SK-N-SH (cell line): ENCODE data around the gene DDX1. TPM values are rescaled to one million over a fixed set of nuclear protein-coding genes. Genes with fewer than 3 reads are reported as not detected.

Source experiments
- CTCF ChIA-PET: fragments of 300-600, 350-600 bp; formaldehyde crosslinking; extraction: SDS; loops from one replicate; lab custom pipeline; 2021; lab: Yijun Ruan, JAX
- POLR2A ChIA-PET: fragments of 350-600 bp; sonication (Branson Sonifier 250); formaldehyde crosslinking; extraction: SDS; loops from one replicate; lab custom pipeline; 2020; ENCODE audit warnings: antibody characterized with exemption, inconsistent platforms; lab: Yijun Ruan, JAX
- DNase-seq: peaks from one replicate; pipeline ENCODE4 v3.0.0; 2012
- H2AFZ ChIP-seq: fragments of 200-600 bp; sonication (generic); 2 replicates; pipeline ENCODE4 v1.8.1; 2016; ENCODE audit warnings: antibody characterized with exemption, mild to moderate bottlenecking, low read depth
- H3F3A ChIP-seq: fragments of 200-600 bp; sonication (generic); replicated peaks from 2 replicates; pipeline ENCODE3; 2016; ENCODE audit warnings: antibody characterized with exemption, mild to moderate bottlenecking; ENCODE audit not compliant: insufficient read depth
- H3K27ac ChIP-seq, 2 experiments: fragments of 200-500 bp in 1 of 2; fragments of 200-600 bp in 1 of 2; sonication (Bioruptor generic) in 1 of 2; sonication (generic), shearing (Covaris generic) in 1 of 2; 2 replicates each; pipeline versions ENCODE4 v1.5.1 to v1.6.1; 2014 to 2016; ENCODE audit warnings: low read depth in 2 of 2, inconsistent platforms in 1 of 2, low read length in 1 of 2, mild to moderate bottlenecking in 1 of 2, mixed read lengths in 1 of 2
- H3K27me3 ChIP-seq: fragments of 200-600 bp; sonication (generic), shearing (Covaris generic); 2 replicates; pipeline ENCODE4 v1.6.1; 2016; ENCODE audit warnings: mixed run types; ENCODE audit not compliant: insufficient read depth
- H3K36me3 ChIP-seq, 2 experiments: fragments of 200-500 bp in 1 of 2; fragments of 200-600 bp in 1 of 2; sonication (Bioruptor generic) in 1 of 2; sonication (generic) in 1 of 2; replicated peaks in 1 of 2; 2 replicates each; pipeline versions ENCODE3 to v1.5.1; 2014 to 2016; ENCODE audit warnings: low read length in 1 of 2, mild to moderate bottlenecking in 1 of 2; ENCODE audit not compliant: insufficient read depth in 2 of 2, control insufficient read depth in 1 of 2
- H3K4me1 ChIP-seq, 2 experiments: fragments of 200-500 bp in 1 of 2; fragments of 200-600 bp in 1 of 2; sonication (Bioruptor generic) in 1 of 2; sonication (generic), shearing (Covaris generic) in 1 of 2; 2 replicates each; pipeline versions ENCODE4 v1.5.1 to v1.6.1; 2014 to 2016; ENCODE audit warnings: low read depth in 1 of 2, low read length in 1 of 2, mixed run types in 1 of 2; ENCODE audit not compliant: insufficient read depth in 2 of 2, control insufficient read depth in 1 of 2
- H3K4me2 ChIP-seq: fragments of 200-600 bp; sonication (generic), shearing (Covaris generic); 2 replicates; pipeline ENCODE4 v1.6.1; 2017; ENCODE audit warnings: mixed run types
- H3K4me3 ChIP-seq, 2 experiments: fragments of 200-500 bp in 1 of 2; fragments of 200-600 bp in 1 of 2; sonication (Bioruptor generic) in 1 of 2; sonication (generic), shearing (Covaris generic) in 1 of 2; 2 replicates each; pipeline versions ENCODE4 v1.5.1 to v1.8.1; 2014 to 2016; ENCODE audit warnings: low read depth in 2 of 2, inconsistent platforms in 1 of 2, low read length in 1 of 2, mild to moderate bottlenecking in 1 of 2, mixed read lengths in 1 of 2, moderate library complexity in 1 of 2
- H3K79me2 ChIP-seq: fragments of 200-600 bp; sonication (generic); 2 replicates; pipeline ENCODE4 v1.8.1; 2017; ENCODE audit warnings: mild to moderate bottlenecking; ENCODE audit not compliant: insufficient read depth
- H3K9ac ChIP-seq: fragments of 200-600 bp; sonication (generic); 2 replicates; pipeline ENCODE4 v1.6.1; 2017; ENCODE audit warnings: mixed run types
- H3K9me2 ChIP-seq: fragments of 200-600 bp; sonication (generic); 2 replicates; pipeline ENCODE4 v1.6.1; 2017; ENCODE audit warnings: mixed run types
- H3K9me3 ChIP-seq: fragments of 200-600 bp; sonication (generic); 2 replicates; pipeline ENCODE4 v1.6.1; 2017; ENCODE audit warnings: mixed run types, mild to moderate bottlenecking, moderate library complexity
- H4K20me1 ChIP-seq: fragments of 200-600 bp; sonication (generic); 2 replicates; pipeline ENCODE4 v1.6.1; 2017; ENCODE audit warnings: mild to moderate bottlenecking, mixed run types; ENCODE audit not compliant: insufficient read depth
- CHD2 ChIP-seq: fragments of 150-350 bp; IDR thresholded peaks from 2 replicates; pipeline ENCODE4 v1.6.1; 2018; ENCODE audit warnings: low read length; ENCODE audit not compliant: partially characterized antibody
- EP300 ChIP-seq, 2 experiments: IDR thresholded peaks; 2 replicates each; pipeline versions ENCODE4 v1.4.0 to v1.6.1; 2012; ENCODE audit warnings: borderline replicate concordance in 1 of 2, low read depth in 1 of 2, low read length in 1 of 2
- EZH2phosphoT487 ChIP-seq: fragments of 200-600 bp; sonication (generic); IDR thresholded peaks from 2 replicates; pipeline ENCODE4 v1.6.1; 2017; ENCODE audit warnings: low read depth, mixed run types, mild to moderate bottlenecking, antibody characterized with exemption, moderate library complexity, borderline replicate concordance
- FOXJ3 ChIP-seq: sonication (generic); formaldehyde crosslinking; IDR thresholded peaks from 2 replicates; pipeline ENCODE4 v1.5.1; 2020; ENCODE audit warnings: mild to moderate bottlenecking, missing genetic modification reagents
- JUND ChIP-seq: IDR thresholded peaks from 2 replicates; pipeline ENCODE4 v1.4.0; 2012
- NFIC ChIP-seq: IDR thresholded peaks from 2 replicates; pipeline ENCODE4 v1.4.0; 2012; ENCODE audit warnings: borderline replicate concordance
- PBX3 ChIP-seq: IDR thresholded peaks from 2 replicates; pipeline ENCODE4; 2012
- RAD21 ChIP-seq: IDR thresholded peaks from 2 replicates; pipeline ENCODE4 v1.6.1; 2012; ENCODE audit warnings: mild to moderate bottlenecking, low read length
- SIN3A ChIP-seq: IDR thresholded peaks from 2 replicates; pipeline ENCODE4 v1.6.1; 2012; ENCODE audit warnings: low read depth, mild to moderate bottlenecking, low read length, moderate library complexity, borderline replicate concordance
- TAF1 ChIP-seq: IDR thresholded peaks from 2 replicates; pipeline ENCODE4 v1.6.1; 2012; ENCODE audit warnings: low read depth, mild to moderate bottlenecking, low read length, moderate library complexity, borderline replicate concordance
- TEAD4 ChIP-seq: IDR thresholded peaks from 2 replicates; pipeline ENCODE4 v1.4.0; 2012; ENCODE audit warnings: mild to moderate bottlenecking, borderline replicate concordance; ENCODE audit not compliant: insufficient read depth
- WGBS: methylation state at CpG from one replicate; pipeline ENCODE4 v1.1.6; 2017; ENCODE audit warnings: low lambda C conversion rate; 5-methylcytosine and 5-hydroxymethylcytosine counted together
- polyA plus RNA-seq, 3 experiments: library from polyadenylated mRNA; depleted of rRNA; stranded (reverse); fragments of >200 nt; gene quantifications; 2 replicates each; pipeline ENCODE4 v1.2.3, GENCODE V29; 2012
- TF ChIP-seq, protein P1 (sequence below): IDR thresholded peaks from 2 replicates; pipeline ENCODE4 v1.6.1; 2012; ENCODE audit warnings: mild to moderate bottlenecking, low read depth, low read length, moderate library complexity

Gene DDX1
- polyA plus RNA-seq, 1 of the 3 experiments (the other 2 are of a cell fraction) = 54.5 TPM

GRCh38 chr2:15652252-15652651 lies 60.6 kb downstream of the DDX1 start (continued):
- TF ChIP-seq, protein P1, sequence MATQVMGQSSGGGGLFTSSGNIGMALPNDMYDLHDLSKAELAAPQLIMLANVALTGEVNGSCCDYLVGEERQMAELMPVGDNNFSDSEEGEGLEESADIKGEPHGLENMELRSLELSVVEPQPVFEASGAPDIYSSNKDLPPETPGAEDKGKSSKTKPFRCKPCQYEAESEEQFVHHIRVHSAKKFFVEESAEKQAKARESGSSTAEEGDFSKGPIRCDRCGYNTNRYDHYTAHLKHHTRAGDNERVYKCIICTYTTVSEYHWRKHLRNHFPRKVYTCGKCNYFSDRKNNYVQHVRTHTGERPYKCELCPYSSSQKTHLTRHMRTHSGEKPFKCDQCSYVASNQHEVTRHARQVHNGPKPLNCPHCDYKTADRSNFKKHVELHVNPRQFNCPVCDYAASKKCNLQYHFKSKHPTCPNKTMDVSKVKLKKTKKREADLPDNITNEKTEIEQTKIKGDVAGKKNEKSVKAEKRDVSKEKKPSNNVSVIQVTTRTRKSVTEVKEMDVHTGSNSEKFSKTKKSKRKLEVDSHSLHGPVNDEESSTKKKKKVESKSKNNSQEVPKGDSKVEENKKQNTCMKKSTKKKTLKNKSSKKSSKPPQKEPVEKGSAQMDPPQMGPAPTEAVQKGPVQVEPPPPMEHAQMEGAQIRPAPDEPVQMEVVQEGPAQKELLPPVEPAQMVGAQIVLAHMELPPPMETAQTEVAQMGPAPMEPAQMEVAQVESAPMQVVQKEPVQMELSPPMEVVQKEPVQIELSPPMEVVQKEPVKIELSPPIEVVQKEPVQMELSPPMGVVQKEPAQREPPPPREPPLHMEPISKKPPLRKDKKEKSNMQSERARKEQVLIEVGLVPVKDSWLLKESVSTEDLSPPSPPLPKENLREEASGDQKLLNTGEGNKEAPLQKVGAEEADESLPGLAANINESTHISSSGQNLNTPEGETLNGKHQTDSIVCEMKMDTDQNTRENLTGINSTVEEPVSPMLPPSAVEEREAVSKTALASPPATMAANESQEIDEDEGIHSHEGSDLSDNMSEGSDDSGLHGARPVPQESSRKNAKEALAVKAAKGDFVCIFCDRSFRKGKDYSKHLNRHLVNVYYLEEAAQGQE = no peak
- TF ChIP-seq TEAD4 (no peak), EP300 (IDR thresholded peaks at IDR 0.05; ENCODE audit: borderline replicate concordance in 1 of 2, low read depth in 1 of 2, low read length in 1 of 2) (no peak), NFIC (no peak), EZH2phosphoT487 (no peak), JUND (no peak), FOXJ3 (CRISPR knock-in tag) (no peak)

DNA sequence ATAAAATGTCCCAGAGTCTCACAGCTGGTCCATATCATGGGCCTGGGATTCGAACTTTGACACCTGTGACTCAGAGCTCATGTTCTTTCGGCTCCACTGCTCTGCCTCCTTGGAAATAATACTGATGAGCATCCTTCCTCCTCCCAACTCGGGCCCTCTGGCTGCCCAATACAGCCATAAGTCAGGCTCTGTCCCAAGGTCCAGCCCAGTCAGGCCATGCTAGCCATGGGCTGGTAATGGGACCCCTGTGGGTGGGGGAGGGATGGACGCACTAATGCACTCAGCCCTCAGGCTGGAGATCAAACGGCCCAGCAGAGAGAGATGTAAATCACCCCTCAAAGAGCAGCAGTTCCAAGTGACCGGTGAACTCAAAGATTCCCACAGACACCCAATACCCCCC lies 61.1 kb downstream of the DDX1 start:
- no peak for TF ChIP-seq TAF1
- no peak for TF ChIP-seq PBX3
- TF ChIP-seq NFIC = no peak
- TF ChIP-seq CHD2 = no peak
- TF ChIP-seq RAD21 = no peak
- TF ChIP-seq SIN3A = no peak
- TF ChIP-seq, all 33 proteins: peak for 0
- Histone ChIP-seq H3K27ac (no peak overlapping the region), H3K9ac (no peak overlapping the region), H3F3A (no peaks in the 10 kb centered on the region), H3K79me2 (no peaks in the 10 kb centered on the region), H3K4me2 (no peak overlapping the region), H3K9me3 (no peaks in the 10 kb centered on the region), H3K9me2 (no peaks in the 10 kb centered on the region), H3K4me1 (peaks cover 0 to 5% of the 10 kb centered on the region in 2 experiments; a peak in 1 of 4 replicates), H3K27me3 (no peaks in the 10 kb centered on the region), H3K4me3 (no peak overlapping the region), H3K36me3 (no peaks in the 10 kb centered on the region), H2AFZ (no peak overlapping the region), H4K20me1 (no peaks in the 10 kb centered on the region)
- CTCF ChIA-PET = interaction anchor here (0.8 to 2.6 kb wide), 5 partner anchors 10 to 956 kb away, joined by 4 to 13 read pairs (median 4); partner anchors contain the start of gene MYCN
- peak; percentile 42 for DNase-seq
- WGBS = 26% methylated on average over 6 of the region's 6 CpGs
- POLR2A ChIA-PET = no interaction called here
